Measurements from ENCODE around the gene SH3BP4.

SH3BP4 gene

GRCh38 chr2:235083822-235084221 lies 132.0 kb downstream of the SH3BP4 start:
- no peaks in the 10 kb centered on the region for H3K36me3 Mint-ChIP-seq (ENCODE audit: low read depth)
- DNase-seq (no peak), ATAC-seq (no peak)
- peaks cover 13% of the 10 kb centered on the region for H3K27me3 Mint-ChIP-seq
- no peak overlapping the region for H3K4me3 Mint-ChIP-seq
- no peaks in the 10 kb centered on the region for H3K4me1 Mint-ChIP-seq
- H3K27ac Mint-ChIP-seq = no peak overlapping the region
- peaks cover 4% of the 10 kb centered on the region for H3K9me3 Mint-ChIP-seq

- Mint-ChIP-seq H3K9me3 (peaks cover 4% of the 10 kb centered on the region), H3K36me3 (ENCODE audit: low read depth) (no peaks in the 10 kb centered on the region), H3K27me3 (peaks cover 13% of the 10 kb centered on the region), H3K27ac (no peak overlapping the region), H3K4me1 (no peaks in the 10 kb centered on the region), H3K4me3 (no peak overlapping the region)
- no peak for DNase-seq
- no peak for ATAC-seq
Observed at GRCh38 chr2:235084424-235084823, 132.6 kb downstream of the SH3BP4 start.

- no peaks in the 10 kb centered on the region for H3K36me3 Mint-ChIP-seq (ENCODE audit: low read depth)
- peaks cover 4% of the 10 kb centered on the region for H3K9me3 Mint-ChIP-seq
- H3K4me1 Mint-ChIP-seq = no peaks in the 10 kb centered on the region
- H3K27ac Mint-ChIP-seq = no peak overlapping the region
- H3K27me3 Mint-ChIP-seq = peaks cover 13% of the 10 kb centered on the region
- no peak overlapping the region for H3K4me3 Mint-ChIP-seq
- DNase-seq (no peak), ATAC-seq (no peak)
Observed at GRCh38 chr2:235085476-235085875, 133.7 kb downstream of the SH3BP4 start.

- H3K4me1 Mint-ChIP-seq = no peaks in the 10 kb centered on the region
- DNase-seq = no peak
- H3K9me3 Mint-ChIP-seq = peaks cover 4% of the 10 kb centered on the region
- no peak for ATAC-seq
- no peaks in the 10 kb centered on the region for H3K36me3 Mint-ChIP-seq (ENCODE audit: low read depth)
- no peak overlapping the region for H3K27ac Mint-ChIP-seq
- no peak overlapping the region for H3K4me3 Mint-ChIP-seq
- peaks cover 13% of the 10 kb centered on the region for H3K27me3 Mint-ChIP-seq
Observed at GRCh38 chr2:235086481-235087184, 134.8 kb downstream of the SH3BP4 start.

- DNase-seq (no peak), ATAC-seq (no peak)
- no peak overlapping the region for H3K27ac Mint-ChIP-seq
- H3K4me1 Mint-ChIP-seq = no peaks in the 10 kb centered on the region
- H3K27me3 Mint-ChIP-seq = peaks cover 13% of the 10 kb centered on the region
- peaks cover 4% of the 10 kb centered on the region for H3K9me3 Mint-ChIP-seq
- H3K36me3 Mint-ChIP-seq (ENCODE audit: low read depth) = no peaks in the 10 kb centered on the region
- H3K4me3 Mint-ChIP-seq = no peak overlapping the region
Observed at GRCh38 chr2:235087832-235088495, 136.1 kb downstream of the SH3BP4 start.

GRCh38 chr2:235088496-235088921 lies 136.7 kb downstream of the SH3BP4 start:
- no peak overlapping the region for H3K27ac Mint-ChIP-seq
- H3K9me3 Mint-ChIP-seq = peaks cover 4% of the 10 kb centered on the region
- no peaks in the 10 kb centered on the region for H3K36me3 Mint-ChIP-seq (ENCODE audit: low read depth)
- H3K4me3 Mint-ChIP-seq = no peak overlapping the region
- DNase-seq = no peak
- no peaks in the 10 kb centered on the region for H3K4me1 Mint-ChIP-seq
- peaks cover 13% of the 10 kb centered on the region for H3K27me3 Mint-ChIP-seq
- ATAC-seq = no peak

- H3K27me3 Mint-ChIP-seq = peaks cover 4% of the 10 kb centered on the region
- no peak overlapping the region for H3K27ac Mint-ChIP-seq
Observed at GRCh38 chr2:235091421-235091820, 139.6 kb downstream of the SH3BP4 start.

GRCh38 chr2:235091983-235092382 lies 140.2 kb downstream of the SH3BP4 start:
- H3K9me3 Mint-ChIP-seq = no peaks in the 10 kb centered on the region
- H3K4me3 Mint-ChIP-seq = no peak overlapping the region
- no peak for DNase-seq
- H3K27ac Mint-ChIP-seq = no peak overlapping the region
- no peak for ATAC-seq
- no peaks in the 10 kb centered on the region for H3K36me3 Mint-ChIP-seq (ENCODE audit: low read depth)
- H3K4me1 Mint-ChIP-seq = no peaks in the 10 kb centered on the region
- H3K27me3 Mint-ChIP-seq = peaks cover 2% of the 10 kb centered on the region

More at GRCh38 chr2:235091421-235091820, 139.6 kb downstream of the SH3BP4 start:
- H3K4me1 Mint-ChIP-seq = no peaks in the 10 kb centered on the region
- H3K4me3 Mint-ChIP-seq = no peak overlapping the region
- no peaks in the 10 kb centered on the region for H3K36me3 Mint-ChIP-seq (ENCODE audit: low read depth)
- no peak for DNase-seq
- no peaks in the 10 kb centered on the region for H3K9me3 Mint-ChIP-seq
- no peak for ATAC-seq

GRCh38 chr2:235092433-235093223 lies 140.8 kb downstream of the SH3BP4 start:
- H3K4me3 Mint-ChIP-seq = no peak overlapping the region
- no peaks in the 10 kb centered on the region for H3K36me3 Mint-ChIP-seq (ENCODE audit: low read depth)
- DNase-seq = no peak
- H3K27ac Mint-ChIP-seq = no peak overlapping the region
- peaks cover 2% of the 10 kb centered on the region for H3K27me3 Mint-ChIP-seq
- no peaks in the 10 kb centered on the region for H3K4me1 Mint-ChIP-seq
- no peak for ATAC-seq
- no peaks in the 10 kb centered on the region for H3K9me3 Mint-ChIP-seq

- ATAC-seq = no peak
- Mint-ChIP-seq H3K36me3 (ENCODE audit: low read depth) (no peaks in the 10 kb centered on the region), H3K4me3 (no peak overlapping the region), H3K4me1 (no peaks in the 10 kb centered on the region), H3K27ac (no peak overlapping the region), H3K9me3 (no peaks in the 10 kb centered on the region), H3K27me3 (no peaks in the 10 kb centered on the region)
- no peak for DNase-seq
Observed at GRCh38 chr2:235094457-235094856, 142.6 kb downstream of the SH3BP4 start.

GRCh38 chr2:235095569-235095968 lies 143.8 kb downstream of the SH3BP4 start:
- Mint-ChIP-seq H3K27me3 (no peaks in the 10 kb centered on the region), H3K27ac (no peak overlapping the region), H3K36me3 (ENCODE audit: low read depth) (no peaks in the 10 kb centered on the region), H3K4me3 (no peak overlapping the region), H3K4me1 (no peaks in the 10 kb centered on the region), H3K9me3 (no peaks in the 10 kb centered on the region)
- ATAC-seq (no peak), DNase-seq (no peak)

GRCh38 chr2:235096447-235096846 lies 144.6 kb downstream of the SH3BP4 start:
- H3K36me3 Mint-ChIP-seq (ENCODE audit: low read depth) = no peaks in the 10 kb centered on the region
- H3K27me3 Mint-ChIP-seq = no peaks in the 10 kb centered on the region
- DNase-seq = no peak
- ATAC-seq = no peak
- H3K4me1 Mint-ChIP-seq = no peaks in the 10 kb centered on the region
- no peak overlapping the region for H3K4me3 Mint-ChIP-seq
- H3K27ac Mint-ChIP-seq = no peak overlapping the region
- H3K9me3 Mint-ChIP-seq = no peaks in the 10 kb centered on the region

GRCh38 chr2:235097196-235097595 lies 145.4 kb downstream of the SH3BP4 start:
- H3K4me1 Mint-ChIP-seq = no peaks in the 10 kb centered on the region
- no peak overlapping the region for H3K27ac Mint-ChIP-seq
- ATAC-seq (no peak), DNase-seq (no peak)
- H3K9me3 Mint-ChIP-seq = no peaks in the 10 kb centered on the region
- no peaks in the 10 kb centered on the region for H3K27me3 Mint-ChIP-seq
- H3K4me3 Mint-ChIP-seq = no peak overlapping the region
- H3K36me3 Mint-ChIP-seq (ENCODE audit: low read depth) = no peaks in the 10 kb centered on the region

GRCh38 chr2:235098269-235098668 lies 146.5 kb downstream of the SH3BP4 start:
- Mint-ChIP-seq H3K36me3 (ENCODE audit: low read depth) (no peaks in the 10 kb centered on the region), H3K27me3 (no peaks in the 10 kb centered on the region), H3K9me3 (no peaks in the 10 kb centered on the region), H3K27ac (no peak overlapping the region), H3K4me1 (no peaks in the 10 kb centered on the region), H3K4me3 (no peak overlapping the region)
- DNase-seq (no peak), ATAC-seq (no peak)

All from activated naive CD8-positive, alpha-beta T cell treated with anti-CD3 and anti-CD28 coated beads, Interleukin-2, amount 50 U/mL, for 24 hours (primary cell).